ENCODE results near the gene PRF1.
A peak's percentile ranks its signal among the peaks of the same experiment; 100 is the strongest.

DNA sequence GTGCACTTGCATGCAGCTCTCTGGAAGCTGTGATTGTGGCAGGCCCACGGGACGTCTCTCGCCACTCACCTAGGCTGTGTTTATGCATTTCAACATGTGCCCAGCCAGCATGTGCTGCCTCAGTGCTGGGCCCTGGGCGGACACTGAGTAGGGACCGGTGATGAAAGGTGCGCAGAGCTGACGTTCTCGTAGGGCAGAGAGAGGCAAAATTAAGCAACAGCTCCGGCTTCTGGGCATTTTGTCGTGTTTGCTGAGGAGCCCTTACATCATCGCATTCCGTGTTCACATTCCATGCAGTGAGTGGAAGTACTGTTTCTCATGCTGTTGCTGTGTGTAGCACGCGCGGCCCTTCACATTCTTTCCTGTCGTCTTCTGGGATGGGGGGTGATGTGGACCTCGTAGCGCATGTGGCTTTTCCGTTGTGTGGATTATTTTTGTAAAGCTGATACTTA, 50.5 kb downstream of the PRF1 start:
- TF ChIP-seq, protein P1, sequence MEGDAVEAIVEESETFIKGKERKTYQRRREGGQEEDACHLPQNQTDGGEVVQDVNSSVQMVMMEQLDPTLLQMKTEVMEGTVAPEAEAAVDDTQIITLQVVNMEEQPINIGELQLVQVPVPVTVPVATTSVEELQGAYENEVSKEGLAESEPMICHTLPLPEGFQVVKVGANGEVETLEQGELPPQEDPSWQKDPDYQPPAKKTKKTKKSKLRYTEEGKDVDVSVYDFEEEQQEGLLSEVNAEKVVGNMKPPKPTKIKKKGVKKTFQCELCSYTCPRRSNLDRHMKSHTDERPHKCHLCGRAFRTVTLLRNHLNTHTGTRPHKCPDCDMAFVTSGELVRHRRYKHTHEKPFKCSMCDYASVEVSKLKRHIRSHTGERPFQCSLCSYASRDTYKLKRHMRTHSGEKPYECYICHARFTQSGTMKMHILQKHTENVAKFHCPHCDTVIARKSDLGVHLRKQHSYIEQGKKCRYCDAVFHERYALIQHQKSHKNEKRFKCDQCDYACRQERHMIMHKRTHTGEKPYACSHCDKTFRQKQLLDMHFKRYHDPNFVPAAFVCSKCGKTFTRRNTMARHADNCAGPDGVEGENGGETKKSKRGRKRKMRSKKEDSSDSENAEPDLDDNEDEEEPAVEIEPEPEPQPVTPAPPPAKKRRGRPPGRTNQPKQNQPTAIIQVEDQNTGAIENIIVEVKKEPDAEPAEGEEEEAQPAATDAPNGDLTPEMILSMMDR (IDR thresholded peaks at IDR 0.05): no peak
- no peak for TF ChIP-seq POLR2A (IDR thresholded peaks at IDR 0.05)
- TF ChIP-seq EP300 (IDR thresholded peaks at IDR 0.05): peak in 1 of 2 donors; percentile 72

All from tibial nerve (tissue), 4 donors.